NCI-H1417 (cell line): ENCODE results near the gene PROB1.
"Not testable (repeated sequence)": the region's sequence is repeated elsewhere in the genome, so short reads cannot be mapped to it uniquely, and the experiment has no call there.

ENCODE experiments used
- DNase-seq, 3 experiments: peaks; one replicate each; lab custom pipeline; 2025; lab: John Stamatoyannopoulos, UW

PROB1 gene

GRCh38 chr5:139379626-139380449 is 15.1 kb downstream of the PROB1 start:
- DNase-seq, result no peak

GRCh38 chr5:139378941-139379361 is 16.0 kb downstream of the PROB1 start:
- no peak for DNase-seq

GRCh38 chr5:139378101-139378825 is 16.6 kb downstream of the PROB1 start:
- no peak for DNase-seq

GRCh38 chr5:139377226-139377625 is 17.7 kb downstream of the PROB1 start:
- DNase-seq, result no peak

GRCh38 chr5:139376364-139376763 is 18.5 kb downstream of the PROB1 start:
- DNase-seq, result no peak

GRCh38 chr5:139374909-139375308 is 20.0 kb downstream of the PROB1 start:
- no peak for DNase-seq

- DNase-seq, result no peak
These were observed 23.1 kb downstream of the PROB1 start for GRCh38 chr5:139371482-139372435.

GRCh38 chr5:139369181-139369580 is 25.7 kb downstream of the PROB1 start:
- DNase-seq, result no peak

GRCh38 chr5:139368613-139369012 is 26.3 kb downstream of the PROB1 start:
- DNase-seq, result peak in 1 of 3 experiments; percentile 5

GRCh38 chr5:139364466-139364865 is 30.4 kb downstream of the PROB1 start:
- no peak for DNase-seq

GRCh38 chr5:139363937-139364336 is 31.0 kb downstream of the PROB1 start:
- no peak for DNase-seq

GRCh38 chr5:139361835-139362429 is 33.0 kb downstream of the PROB1 start:
- DNase-seq, result no peak

- no peak for DNase-seq
These were observed 34.5 kb downstream of the PROB1 start for GRCh38 chr5:139360384-139360783.

GRCh38 chr5:139358064-139358463 is 36.8 kb downstream of the PROB1 start:
- no peak for DNase-seq

- DNase-seq, result not testable (repeated sequence)
These were observed 39.0 kb downstream of the PROB1 start for GRCh38 chr5:139355900-139356299.

- no peak for DNase-seq
These were observed 40.7 kb downstream of the PROB1 start for GRCh38 chr5:139354186-139354585.

- not testable (repeated sequence) for DNase-seq
These were observed 47.0 kb downstream of the PROB1 start for GRCh38 chr5:139347863-139348262.

- DNase-seq, result not testable (repeated sequence)
These were observed 49.5 kb downstream of the PROB1 start for GRCh38 chr5:139345442-139345841.

- no peak for DNase-seq
These were observed 50.7 kb downstream of the PROB1 start for GRCh38 chr5:139344177-139344576.

- no peak for DNase-seq
These were observed 51.4 kb downstream of the PROB1 start for GRCh38 chr5:139343476-139343875.

GRCh38 chr5:139342423-139342723 is 52.5 kb downstream of the PROB1 start:
- no peak for DNase-seq
